ENCODE results near the gene BCAS3.
"Not testable (repeated sequence)": the region's sequence is repeated elsewhere in the genome, so short reads cannot be mapped to it uniquely, and the experiment has no call there.

Gene BCAS3

DNA sequence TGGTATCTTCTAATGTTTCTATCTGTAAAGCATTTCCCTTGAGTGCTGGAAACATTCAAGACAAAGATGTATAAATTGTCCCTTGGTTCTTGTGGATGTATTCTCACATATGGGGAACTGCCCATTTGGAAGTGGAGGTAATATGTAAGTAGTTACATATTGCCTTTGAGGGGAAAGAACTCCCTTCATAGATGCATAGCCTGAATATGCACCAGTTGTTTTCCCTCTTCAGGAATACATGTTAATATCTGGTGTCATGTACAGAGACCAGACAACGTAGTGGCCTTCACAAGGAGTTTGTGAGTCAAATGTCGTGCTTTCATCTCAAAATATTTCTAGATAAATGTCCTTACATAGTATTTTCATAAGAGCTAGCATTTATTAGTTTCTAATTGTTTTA is 213.5 kb downstream of the BCAS3 start:
- no peak for DNase-seq

DNA sequence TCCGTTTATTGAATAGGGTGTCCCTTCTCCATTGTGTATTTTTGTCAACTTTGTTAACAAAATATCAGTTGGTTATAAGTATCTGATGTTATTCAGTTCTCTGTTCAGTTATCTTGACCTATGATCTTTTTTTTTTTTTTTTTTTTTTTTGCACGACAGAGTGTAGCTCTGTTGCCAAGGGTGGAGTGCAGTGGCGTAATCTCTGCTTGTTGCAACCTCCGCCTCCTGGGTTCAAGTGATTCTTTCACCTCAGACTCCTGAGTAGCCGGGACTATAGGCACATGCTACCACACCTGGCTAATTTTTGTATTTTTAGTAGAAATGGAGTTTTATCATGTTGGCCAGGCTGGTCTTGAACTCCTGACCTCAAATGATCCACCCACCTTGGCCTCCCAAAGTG is 215.8 kb downstream of the BCAS3 start:
- DNase-seq: no peak

DNA sequence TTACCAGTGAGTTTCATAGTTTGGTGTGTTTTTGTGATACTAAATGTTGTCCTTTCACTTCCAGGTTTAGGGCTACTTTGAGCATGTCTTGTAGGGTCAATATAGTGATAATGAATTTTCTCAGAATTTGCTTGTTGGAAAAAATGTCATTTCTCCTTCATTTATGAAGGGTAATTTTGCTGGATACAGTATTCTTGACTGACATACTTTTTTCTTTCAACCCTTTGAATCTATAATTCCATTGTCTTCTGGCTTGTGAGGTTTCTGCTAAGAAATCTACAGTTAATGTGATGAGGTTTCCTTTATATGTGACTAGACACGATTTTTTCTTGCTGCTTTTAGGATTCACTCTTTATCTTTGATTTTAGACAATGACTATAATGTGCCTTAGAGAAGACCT is 219.3 kb downstream of the BCAS3 start:
- no peak for DNase-seq

DNA sequence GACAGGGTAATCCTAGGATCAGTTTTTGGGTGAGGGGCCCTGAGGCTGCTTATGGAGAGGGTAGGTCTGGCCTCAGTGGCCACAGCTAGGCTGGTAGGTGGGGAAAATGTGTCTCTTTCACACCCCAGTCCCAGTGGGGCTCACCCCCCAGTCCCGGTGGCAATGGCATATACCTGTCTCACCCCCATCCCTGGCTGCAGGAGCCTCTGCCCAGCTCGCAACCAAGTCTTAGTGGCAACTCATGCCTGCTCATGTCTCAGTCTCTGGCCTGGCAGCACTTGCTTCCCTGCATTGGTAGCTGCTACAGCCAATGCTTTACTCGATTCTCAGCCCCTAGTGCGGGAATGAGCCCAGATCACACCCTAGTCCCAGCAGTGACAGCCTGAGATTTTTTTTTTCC is 221.5 kb downstream of the BCAS3 start:
- no peak for DNase-seq

DNA sequence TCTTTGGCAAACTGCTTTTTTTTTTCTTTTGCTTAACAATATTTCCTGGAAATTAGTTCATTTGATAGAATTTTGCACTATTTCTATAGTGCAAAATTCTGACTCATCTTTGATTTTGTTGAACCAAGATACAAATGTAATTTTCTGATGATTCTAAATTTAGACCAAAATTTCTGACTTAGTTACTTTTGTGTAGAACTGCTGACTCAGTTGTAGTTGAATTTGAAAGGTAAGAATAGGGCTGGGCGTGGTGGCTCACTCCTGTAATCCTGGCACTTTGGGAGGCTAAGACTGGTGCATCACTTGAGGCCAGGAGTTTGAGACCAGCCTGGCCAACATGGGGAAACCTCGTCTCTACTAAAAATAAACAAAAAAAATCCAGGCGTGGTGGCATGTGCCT is 223.0 kb downstream of the BCAS3 start:
- no peak for DNase-seq

DNA sequence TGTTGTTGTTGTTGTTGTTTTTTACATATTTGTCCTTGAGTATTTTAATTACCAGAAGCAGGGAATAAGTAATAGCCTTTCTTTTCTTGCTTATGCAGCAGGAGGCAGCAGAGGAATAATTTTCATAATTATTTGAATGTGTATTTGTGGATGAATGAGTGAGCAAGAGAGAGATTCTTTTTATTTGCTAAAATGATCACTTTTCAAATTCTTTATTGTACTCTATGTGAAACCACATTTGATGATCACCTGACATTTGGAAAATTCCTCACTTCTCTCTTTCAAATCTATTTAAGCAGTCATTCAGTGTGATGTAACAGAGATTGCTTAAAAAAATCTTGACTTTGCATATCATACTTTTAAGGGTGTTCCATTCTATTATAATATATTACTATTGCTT is 223.6 kb downstream of the BCAS3 start:
- no peak for DNase-seq

DNA sequence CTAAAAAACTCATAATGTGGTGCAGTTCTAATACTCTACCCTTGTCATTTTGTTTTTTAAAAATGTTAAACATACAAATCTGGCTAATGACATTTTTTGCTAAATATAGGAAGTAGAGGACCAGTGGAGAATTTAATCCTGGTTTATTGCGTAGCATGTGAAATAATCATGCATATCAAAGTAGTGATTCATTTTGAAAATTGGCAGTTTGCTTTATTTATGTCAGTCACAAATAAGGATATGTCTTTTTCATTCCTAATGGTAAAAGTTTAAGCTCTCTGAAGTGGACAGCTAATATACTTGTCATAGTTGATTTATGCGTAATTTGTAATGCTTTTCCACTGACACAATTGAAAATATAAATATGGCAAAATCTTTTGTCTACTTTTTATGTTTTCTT is 224.2 kb downstream of the BCAS3 start:
- DNase-seq: no peak

DNA sequence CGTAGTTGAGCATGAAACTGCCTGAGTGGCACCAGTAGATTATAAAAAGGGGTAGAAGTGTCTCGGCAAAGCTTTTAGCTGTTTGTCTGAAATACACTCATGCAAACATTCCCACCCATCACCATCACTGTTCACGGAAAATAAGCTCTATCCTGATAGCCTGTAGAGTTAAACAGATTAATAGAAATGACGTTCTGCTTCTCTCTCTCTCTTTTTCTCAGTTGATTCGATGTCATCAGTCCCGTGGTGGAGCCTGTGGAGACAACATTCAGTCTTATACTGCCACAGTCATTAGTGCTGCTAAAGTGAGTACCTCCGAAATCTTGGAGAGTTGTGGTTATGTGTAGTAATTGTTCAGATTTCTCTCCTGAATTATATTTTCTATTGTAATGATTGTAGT is 224.7 kb downstream of the BCAS3 start:
- no peak for DNase-seq

DNA sequence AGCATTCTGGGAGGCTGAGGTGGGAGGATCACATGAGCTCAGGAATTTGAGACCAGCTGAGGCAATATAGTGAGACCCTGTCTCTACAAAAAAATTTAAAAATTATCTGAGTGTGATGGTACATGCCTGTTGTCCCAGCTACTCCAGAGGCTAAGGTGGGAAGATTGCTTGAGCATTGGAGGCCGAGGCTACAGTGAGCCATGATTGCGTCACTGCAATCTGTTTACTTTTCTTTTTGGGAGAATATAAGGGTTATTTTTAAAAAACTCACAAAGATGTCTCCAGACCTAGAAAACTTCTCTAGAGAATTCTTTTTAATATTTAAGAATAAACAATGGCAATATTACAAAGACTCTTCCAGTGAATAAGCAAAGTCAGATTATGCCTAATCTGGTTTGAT is 226.9 kb downstream of the BCAS3 start:
- DNase-seq: no peak

DNA sequence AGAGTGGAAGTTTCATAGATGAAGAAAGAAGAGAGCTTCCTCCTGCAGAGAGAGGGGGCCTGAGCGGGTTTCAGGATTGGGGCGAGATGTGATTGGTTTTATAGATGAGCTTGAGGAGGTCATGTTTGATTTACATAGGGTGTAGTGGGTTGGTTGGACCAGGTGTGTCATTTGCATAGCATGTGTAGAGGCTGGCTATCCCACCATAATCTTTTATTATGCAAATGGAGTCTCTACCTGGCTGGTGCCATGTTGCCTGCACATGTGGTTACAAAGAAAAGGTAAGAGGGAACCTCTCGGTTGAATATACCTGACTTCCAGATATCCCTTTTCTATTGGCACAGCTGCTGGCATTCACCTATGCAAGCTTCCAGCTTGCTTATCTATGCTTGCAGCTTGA is 228.1 kb downstream of the BCAS3 start:
- no peak for DNase-seq

DNA sequence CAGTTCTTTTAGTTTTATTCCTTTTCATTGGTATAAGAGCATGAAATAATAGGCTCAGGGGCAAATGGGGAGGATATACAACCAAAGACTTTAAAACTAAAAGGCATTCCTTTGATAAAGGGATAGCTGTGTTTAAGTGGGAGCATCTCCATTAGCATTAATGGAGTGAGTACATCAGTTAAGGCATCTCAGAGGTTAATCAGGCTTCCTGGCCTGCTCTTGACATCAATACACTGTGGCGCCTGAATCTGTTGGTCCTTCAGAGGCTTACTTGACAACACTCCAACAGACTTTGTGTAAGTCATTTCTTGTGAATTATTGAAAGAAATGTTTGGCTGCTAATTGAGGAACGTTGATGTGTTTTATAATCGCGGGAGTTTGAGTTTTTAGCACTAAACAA is 230.7 kb downstream of the BCAS3 start:
- no peak for DNase-seq

DNA sequence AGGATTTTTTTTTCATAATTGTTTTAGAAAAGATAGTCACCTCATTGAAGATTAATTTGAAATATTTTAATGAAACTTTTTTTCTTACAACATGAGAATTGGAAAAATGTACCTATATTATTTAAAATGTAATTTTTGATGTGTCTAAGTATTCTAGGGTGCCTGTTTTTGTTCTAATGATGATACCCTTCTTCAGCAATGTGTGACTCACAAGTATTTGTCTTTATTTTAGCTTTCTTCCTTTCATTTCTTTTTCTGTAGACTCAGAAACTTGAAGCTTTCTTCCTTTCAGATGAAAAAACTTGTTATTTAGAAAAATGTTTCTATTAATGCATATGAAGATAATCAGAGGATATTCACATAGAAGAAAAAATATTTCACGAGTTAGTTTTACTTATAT is 231.8 kb downstream of the BCAS3 start:
- DNase-seq: no peak

DNA sequence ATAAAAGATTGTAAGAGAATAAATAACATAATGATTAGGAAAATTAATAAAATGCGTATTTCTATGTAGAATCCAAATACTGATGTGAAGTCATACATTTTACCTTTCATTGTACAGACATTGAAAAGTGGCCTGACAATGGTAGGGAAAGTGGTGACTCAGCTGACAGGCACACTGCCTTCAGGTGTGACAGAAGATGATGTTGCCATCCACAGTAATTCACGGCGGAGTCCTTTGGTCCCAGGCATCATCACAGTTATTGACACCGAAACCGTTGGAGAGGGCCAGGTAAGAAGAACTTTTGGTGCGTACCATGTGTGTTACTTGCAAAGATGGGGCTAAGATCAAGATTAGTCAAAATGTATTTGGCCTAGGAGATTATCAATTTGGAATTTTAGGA is 232.8 kb downstream of the BCAS3 start:
- DNase-seq: no peak

DNA sequence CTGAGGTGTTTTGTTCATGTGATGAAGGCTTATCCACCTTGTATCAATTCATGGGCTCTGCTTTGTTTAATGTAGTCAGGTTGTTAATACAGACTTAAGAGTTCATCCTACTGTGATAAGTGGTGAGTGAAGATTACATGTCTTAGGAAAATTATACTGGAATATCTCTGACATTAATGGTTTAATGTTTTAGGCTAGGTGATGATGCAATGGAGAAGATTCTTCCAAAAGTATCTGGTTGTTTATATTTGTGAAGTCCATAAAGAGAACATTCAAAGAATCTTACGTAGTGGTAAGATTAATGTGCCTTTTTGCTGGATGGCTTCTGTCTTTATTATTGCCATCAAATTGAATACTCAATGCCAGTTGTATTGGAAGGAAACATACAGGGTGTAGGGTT is 236.4 kb downstream of the BCAS3 start:
- no peak for DNase-seq

DNA sequence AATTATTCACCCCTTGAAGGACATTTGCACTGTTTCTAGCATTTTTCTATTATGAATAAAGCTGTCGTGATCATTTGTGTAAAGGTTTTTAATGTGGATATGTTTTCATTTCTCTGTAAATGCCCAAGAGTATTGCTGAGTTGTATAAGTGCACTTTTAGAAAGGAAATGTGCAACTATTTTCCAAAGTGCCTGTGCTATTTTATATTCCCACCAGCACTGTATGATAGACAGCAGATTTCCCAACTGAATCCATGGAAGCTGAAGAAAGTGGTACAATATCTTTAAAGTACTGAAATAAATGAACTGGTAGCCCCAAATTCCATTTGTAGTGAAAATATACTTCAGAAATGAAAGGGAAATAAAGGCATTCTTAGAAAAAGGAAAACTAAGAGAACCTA is 238.4 kb downstream of the BCAS3 start:
- DNase-seq: no peak

DNA sequence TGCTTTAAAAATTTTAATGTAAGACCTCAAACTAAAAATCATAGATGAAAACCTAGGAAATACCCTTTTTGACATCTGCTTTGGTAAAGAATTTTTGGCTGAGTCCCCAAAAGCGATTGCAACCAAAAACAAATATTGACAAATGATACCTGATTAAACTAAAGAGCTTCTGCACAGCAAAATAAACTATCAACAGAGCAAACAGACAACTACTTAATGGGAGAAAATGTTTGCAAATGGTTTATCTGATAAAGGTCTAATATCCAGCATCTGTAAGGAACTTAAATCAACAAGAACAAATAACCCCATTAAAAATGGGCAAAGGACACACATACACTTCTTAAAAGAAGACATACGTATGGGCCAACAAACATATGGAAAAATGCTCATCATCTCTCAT is 242.5 kb downstream of the BCAS3 start:
- DNase-seq: no peak

DNA sequence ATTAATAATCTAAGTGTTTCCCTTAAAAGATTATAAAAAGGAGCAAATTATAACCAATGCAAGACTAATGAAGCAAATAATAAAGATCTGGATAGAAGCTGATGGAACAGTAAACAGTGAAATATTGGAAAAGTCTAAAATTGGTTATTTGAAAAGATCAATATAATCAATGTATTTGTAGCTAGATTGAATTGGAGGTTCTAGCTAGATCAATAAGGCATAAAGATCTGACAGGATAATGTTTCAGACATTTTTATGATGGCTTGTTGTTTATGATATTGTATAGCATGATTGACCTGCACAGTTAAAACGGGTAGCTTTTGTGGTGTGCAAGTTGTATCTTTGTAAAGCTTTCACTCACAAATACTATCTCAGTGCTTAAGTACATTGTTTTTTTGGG is 245.3 kb downstream of the BCAS3 start:
- no peak for DNase-seq

DNA sequence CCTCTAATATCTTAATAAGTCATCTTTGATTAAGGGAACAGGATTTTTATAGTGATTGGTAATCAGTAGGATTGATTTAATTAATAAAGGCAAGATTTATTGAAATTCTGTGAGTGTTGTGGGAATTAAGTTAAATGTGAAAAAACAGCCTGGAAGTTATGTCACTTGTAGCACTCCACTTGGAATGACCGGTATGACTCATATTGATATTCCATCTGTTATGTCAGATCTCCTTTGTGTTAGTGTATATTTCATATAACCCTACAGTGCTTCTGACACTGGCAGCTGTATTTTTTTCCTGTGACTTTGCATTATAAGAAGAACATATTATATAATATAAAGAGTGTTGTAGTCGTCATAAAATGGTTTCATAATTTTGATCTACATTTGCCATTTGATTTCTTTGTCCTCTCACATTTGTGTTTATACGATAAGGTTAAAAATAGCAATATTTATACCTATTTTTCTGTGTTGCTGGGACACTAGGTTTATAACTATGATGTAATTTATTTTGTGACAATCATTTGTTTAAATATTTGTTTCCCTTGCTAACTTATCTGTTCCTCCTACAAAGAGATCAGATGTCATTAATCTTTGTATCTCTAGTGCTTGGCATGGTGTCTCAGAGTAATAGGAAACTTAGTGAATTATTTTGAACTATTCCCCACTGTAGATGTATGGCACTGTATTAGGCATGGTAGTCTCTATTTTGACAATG is 249.0 kb downstream of the BCAS3 start:
- DNase-seq: no peak

DNA sequence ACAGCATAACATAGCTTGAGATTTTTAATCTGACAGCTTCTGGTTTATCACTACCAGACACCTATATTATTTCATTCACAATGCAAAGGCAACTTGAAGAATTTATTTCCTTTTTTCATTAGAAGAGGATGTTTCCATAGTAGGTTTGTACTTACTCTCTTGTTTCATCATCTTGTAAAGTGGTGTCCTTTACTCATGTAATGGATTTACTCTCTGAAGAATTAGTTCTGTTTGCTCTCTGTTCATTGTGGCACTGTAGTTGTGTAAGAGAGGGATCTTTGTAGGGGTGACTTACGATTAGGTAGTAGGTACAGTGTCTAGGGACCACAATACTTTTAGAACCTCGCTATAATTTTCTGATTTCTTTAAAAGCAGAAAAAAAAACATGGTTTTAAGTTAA is 256.1 kb downstream of the BCAS3 start:
- DNase-seq: no peak

DNA sequence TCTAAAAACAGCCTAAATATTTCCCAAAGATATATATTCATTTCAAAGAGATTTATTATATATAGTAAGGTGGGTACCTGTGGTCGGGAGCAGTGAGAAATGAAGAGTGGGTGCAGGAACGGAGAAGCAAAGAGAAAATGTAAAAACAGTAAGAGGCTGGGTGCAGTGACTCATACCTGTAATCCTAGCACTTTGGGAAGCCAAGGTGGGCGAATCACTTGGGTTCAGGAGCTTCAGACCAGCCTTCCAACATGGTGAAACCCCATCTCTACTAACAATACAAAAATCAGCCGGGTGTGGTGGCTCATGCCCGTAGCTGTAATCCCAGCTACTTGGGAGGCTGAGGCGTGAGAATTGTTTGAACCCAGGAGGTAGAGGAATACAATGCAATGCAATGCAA is 257.1 kb downstream of the BCAS3 start:
- DNase-seq: no peak

DNA sequence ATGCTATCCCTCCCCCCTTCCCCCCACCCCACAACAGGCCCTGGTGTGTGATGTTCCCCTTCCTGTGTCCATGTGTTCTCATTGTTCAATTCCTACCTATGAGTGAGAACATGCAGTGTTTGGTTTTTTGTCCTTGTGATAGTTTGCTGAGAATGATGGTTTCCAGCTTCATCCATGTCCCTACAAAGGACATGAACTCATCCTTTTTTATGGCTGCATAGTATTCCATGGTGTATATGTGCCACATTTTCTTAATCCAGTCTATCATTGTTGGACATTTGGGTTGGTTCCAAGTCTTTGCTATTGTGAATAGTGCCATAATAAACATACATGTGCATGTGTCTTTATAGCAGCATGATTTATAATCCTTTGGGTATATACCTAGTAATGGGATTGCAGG is 258.3 kb downstream of the BCAS3 start:
- not testable (repeated sequence) for DNase-seq

DNA sequence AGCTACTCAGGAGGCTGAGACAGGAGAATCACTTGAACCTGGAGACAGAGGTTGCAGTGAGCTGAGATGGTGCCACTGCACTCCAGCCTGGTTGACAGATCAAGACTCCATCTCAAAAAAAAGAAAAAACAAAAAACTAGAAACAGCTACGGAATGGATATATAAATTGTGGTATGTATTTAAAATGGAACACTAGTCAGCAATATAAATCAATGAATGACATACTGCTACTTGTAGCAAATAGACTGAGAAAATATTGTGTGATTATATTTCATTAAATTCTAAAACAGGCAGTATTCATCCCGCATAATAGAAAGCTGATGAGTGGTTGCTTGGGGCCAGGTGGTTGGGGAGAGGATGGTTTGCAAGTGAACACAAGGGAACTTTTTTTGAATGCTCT is 261.7 kb downstream of the BCAS3 start:
- no peak for DNase-seq

DNA sequence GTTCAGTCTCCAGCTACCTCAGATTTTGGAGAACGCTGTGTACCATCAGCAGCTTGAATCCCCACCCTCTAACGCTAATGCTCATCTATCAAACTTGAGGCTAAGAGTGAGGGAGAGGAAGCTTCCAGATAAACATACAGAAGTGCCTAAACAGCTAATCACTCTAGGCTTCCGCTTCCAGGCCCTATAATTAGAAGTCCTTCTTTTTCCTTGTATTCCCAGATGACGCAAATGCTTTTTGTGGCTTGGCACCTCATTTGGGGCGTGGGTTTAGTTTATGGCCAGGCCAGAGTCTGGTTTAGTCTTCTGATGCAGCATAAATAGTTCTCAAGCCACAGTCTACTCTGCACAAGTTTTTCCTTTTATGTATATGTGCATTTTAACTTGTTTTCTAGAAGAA is 263.4 kb downstream of the BCAS3 start:
- no peak for DNase-seq

DNA sequence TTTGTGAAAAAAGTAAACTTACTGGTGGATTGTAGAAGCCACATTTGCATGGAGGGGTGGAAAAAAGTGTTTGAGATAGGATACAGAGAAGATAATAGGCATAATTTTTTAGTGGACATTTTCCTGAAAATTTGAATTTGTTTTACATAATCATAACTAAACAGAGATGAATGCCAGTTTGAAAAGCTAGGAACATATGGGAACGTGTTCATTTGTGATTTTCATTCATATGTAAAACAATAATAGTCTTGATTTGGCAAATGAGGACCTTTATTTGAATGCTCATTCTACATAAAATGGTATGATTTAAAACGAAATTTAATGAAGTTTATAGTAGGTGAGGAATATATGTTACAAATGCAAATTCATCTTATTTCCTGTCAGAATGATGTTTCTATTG is 263.9 kb downstream of the BCAS3 start:
- no peak for DNase-seq

DNA sequence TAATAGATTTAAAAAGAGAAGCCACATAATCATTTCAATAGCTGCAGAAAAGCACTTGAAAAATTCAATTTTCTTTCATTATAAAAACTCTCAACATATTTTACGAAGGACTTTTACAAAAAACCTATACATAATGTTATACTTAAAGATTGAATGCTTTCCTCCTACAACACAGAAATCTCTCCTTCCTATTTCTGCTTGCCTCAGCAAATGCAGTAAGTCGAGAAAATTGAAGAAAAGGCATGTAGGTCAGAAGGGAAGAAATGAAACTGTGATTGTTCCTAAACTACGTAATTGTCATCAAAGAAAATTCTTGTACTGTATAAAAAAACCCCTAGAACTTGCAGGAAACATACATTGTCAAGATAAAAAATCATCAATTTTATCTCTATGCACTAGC is 267.1 kb downstream of the BCAS3 start:
- no peak for DNase-seq

DNA sequence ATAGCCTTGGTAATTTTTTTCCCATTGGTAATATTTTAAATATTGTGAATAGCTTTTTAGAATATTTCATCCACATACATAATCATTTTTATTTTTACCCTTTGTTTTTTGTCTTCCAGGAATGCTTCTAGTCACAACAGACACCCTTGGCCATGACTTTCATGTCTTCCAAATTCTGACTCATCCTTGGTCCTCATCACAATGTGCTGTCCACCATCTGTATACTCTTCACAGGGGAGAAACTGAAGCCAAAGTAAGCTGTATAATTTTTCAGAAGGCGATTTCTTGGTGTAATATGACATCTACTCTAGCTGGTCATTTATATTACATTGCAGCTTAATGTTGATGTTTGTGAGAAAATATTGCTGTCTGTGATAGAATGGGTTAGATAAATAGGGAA is 269.4 kb downstream of the BCAS3 start:
- no peak for DNase-seq

All from 8988T (cell line).